H1 (cell line): ENCODE results near the gene ITGA11. TPM values are rescaled to one million over a fixed set of nuclear protein-coding genes. Genes with fewer than 3 reads are reported as not detected.

Experiments
- CTCF ChIA-PET: fragments of 300-600 bp; sonication (Branson Sonifier 250); formaldehyde crosslinking; loops from one replicate; lab custom pipeline; 2021; ENCODE audit not compliant: partially characterized antibody; lab: Charles Lee
- POLR2A ChIA-PET: fragments of 300-600 bp; sonication (Branson Sonifier 250); formaldehyde crosslinking; loops from one replicate; lab custom pipeline; 2021; ENCODE audit warnings: inconsistent platforms; ENCODE audit not compliant: partially characterized antibody; lab: Charles Lee
- DNase-seq, 2 experiments: peaks; one replicate each; pipeline versions ENCODE4 v3.0.0 to v3.0.0-alpha.2; 2010 to 2022; ENCODE audit warnings: low spot score in 2 of 2, low read depth in 1 of 2, mixed read lengths in 1 of 2
- FAIRE-seq: peaks from 2 replicates; lab custom pipeline; 2011; peaks lifted over from hg19 to GRCh38; lab: Jason Lieb, UNC
- H2AFZ ChIP-seq: 2 replicates; pipeline ENCODE4 v1.8.1; 2012; ENCODE audit warnings: low read length, inconsistent platforms
- H2AK5ac ChIP-seq: 2 replicates; pipeline ENCODE4 v1.6.1; 2013; ENCODE audit warnings: low read depth, low read length
- H2BK120ac ChIP-seq: replicated peaks from 2 replicates; pipeline ENCODE3; 2013; ENCODE audit warnings: low read depth, low read length, inconsistent platforms
- H2BK12ac ChIP-seq: 2 replicates; pipeline ENCODE4 v1.6.1; 2013; ENCODE audit warnings: low read depth, low read length
- H2BK15ac ChIP-seq: 2 replicates; pipeline ENCODE4 v1.6.1; 2013; ENCODE audit warnings: low read length
- H2BK20ac ChIP-seq: 2 replicates; pipeline ENCODE4 v1.6.1; 2013; ENCODE audit warnings: low read length
- H2BK5ac ChIP-seq: 2 replicates; pipeline ENCODE4 v1.6.1; 2013; ENCODE audit warnings: low read depth, low read length
- H3K14ac ChIP-seq: 2 replicates; pipeline ENCODE4 v1.6.1; 2013; ENCODE audit warnings: inconsistent platforms; ENCODE audit not compliant: insufficient read length
- H3K18ac ChIP-seq: 2 replicates; pipeline ENCODE4 v1.6.1; 2013; ENCODE audit warnings: low read length; ENCODE audit errors: extremely low read depth
- H3K23ac ChIP-seq: 2 replicates; pipeline ENCODE4 v1.6.1; 2013; ENCODE audit warnings: inconsistent platforms; ENCODE audit not compliant: insufficient read length
- H3K23me2 ChIP-seq: 2 replicates; pipeline ENCODE4 v1.6.1; 2013; ENCODE audit warnings: low read depth, low read length
- H3K27ac ChIP-seq: 2 replicates; pipeline ENCODE4 v1.6.1; 2011; ENCODE audit warnings: low read depth, low read length, inconsistent platforms
- H3K27me3 ChIP-seq, 4 experiments: replicated peaks in 1 of 4; 1 replicate in 1 of 4; 2 replicates in 3 of 4; pipeline versions ENCODE4 v1.6.1 to v1.8.1; 2011 to 2013; ENCODE audit warnings: low read length in 3 of 4, mild to moderate bottlenecking in 3 of 4, inconsistent platforms in 2 of 4, mixed read lengths in 2 of 4, moderate library complexity in 1 of 4; ENCODE audit not compliant: control insufficient read depth in 3 of 4, insufficient read depth in 3 of 4; ENCODE audit errors: extremely low read depth in 1 of 4
- H3K36me3 ChIP-seq, 4 experiments: 2 replicates each; pipeline versions ENCODE4 v1.6.1 to v1.8.1; 2011 to 2013; ENCODE audit warnings: mild to moderate bottlenecking in 4 of 4, low read length in 3 of 4, moderate library complexity in 2 of 4, control low read depth in 1 of 4, inconsistent platforms in 1 of 4; ENCODE audit not compliant: insufficient read depth in 4 of 4, control insufficient read depth in 2 of 4
- H3K4ac ChIP-seq: replicated peaks from 2 replicates; pipeline ENCODE3; 2013; ENCODE audit warnings: low read length, low read depth, mixed read lengths, inconsistent platforms; ENCODE audit not compliant: insufficient read length
- H3K4me1 ChIP-seq, 4 experiments: replicated peaks in 1 of 4; 1 replicate in 1 of 4; 2 replicates in 3 of 4; pipeline versions ENCODE4 v1.6.1 to v1.8.1; 2011 to 2013; ENCODE audit warnings: low read length in 3 of 4, inconsistent platforms in 2 of 4, mixed read lengths in 1 of 4; ENCODE audit not compliant: insufficient read depth in 4 of 4, control insufficient read depth in 3 of 4
- H3K4me2 ChIP-seq, 2 experiments: 2 replicates each; pipeline versions ENCODE4 v1.6.1 to v1.8.1; 2011 to 2013; ENCODE audit warnings: low read depth in 2 of 2, low read length in 2 of 2, control low read depth in 1 of 2, inconsistent platforms in 1 of 2, mild to moderate bottlenecking in 1 of 2; ENCODE audit not compliant: insufficient read depth in 1 of 2
- H3K4me3 ChIP-seq, 4 experiments: fragments of 200-600, 300-600 bp in 1 of 4; sonication (generic), shearing (Covaris generic), sonication (Bioruptor Twin) in 1 of 4; 2 replicates each; pipeline versions ENCODE4 v1.5.1 to v1.8.1; 2011 to 2016; ENCODE audit warnings: low read length in 4 of 4, low read depth in 3 of 4, control low read depth in 2 of 4, inconsistent platforms in 2 of 4, mild to moderate bottlenecking in 2 of 4, mixed read lengths in 1 of 4, moderate library complexity in 1 of 4; ENCODE audit not compliant: insufficient read depth in 2 of 4; ENCODE audit errors: extremely low read depth in 1 of 4
- H3K56ac ChIP-seq: replicated peaks from 2 replicates; pipeline ENCODE3; 2013; ENCODE audit warnings: low read depth, mild to moderate bottlenecking, mixed read lengths, low read length, inconsistent platforms; ENCODE audit not compliant: insufficient read length
- H3K79me1 ChIP-seq: 2 replicates; pipeline ENCODE4 v1.6.1; 2013; ENCODE audit warnings: low read depth, low read length, control low read depth
- H3K79me2 ChIP-seq, 2 experiments: 2 replicates each; pipeline versions ENCODE4 v1.6.1 to v1.8.1; 2012 to 2013; ENCODE audit warnings: low read length in 2 of 2, mild to moderate bottlenecking in 2 of 2, inconsistent platforms in 1 of 2; ENCODE audit not compliant: insufficient read depth in 2 of 2, control insufficient read depth in 1 of 2
- H3K9ac ChIP-seq, 4 experiments: replicated peaks in 1 of 4; 1 replicate in 1 of 4; 2 replicates in 3 of 4; pipeline versions ENCODE4 v1.6.1 to v1.8.1; 2011 to 2013; ENCODE audit warnings: low read depth in 3 of 4, low read length in 3 of 4, control low read depth in 2 of 4, mild to moderate bottlenecking in 2 of 4, moderate library complexity in 2 of 4, inconsistent platforms in 1 of 4; ENCODE audit errors: extremely low read depth in 1 of 4
- H3K9me3 ChIP-seq, 2 experiments: 2 replicates each; pipeline versions ENCODE4 v1.6.1 to v1.8.1; 2012 to 2013; ENCODE audit warnings: mild to moderate bottlenecking in 2 of 2, moderate library complexity in 2 of 2, control low read depth in 1 of 2, inconsistent platforms in 1 of 2, low read depth in 1 of 2, low read length in 1 of 2, mixed read lengths in 1 of 2; ENCODE audit not compliant: insufficient read depth in 2 of 2
- H4K20me1 ChIP-seq, 2 experiments: replicated peaks in 1 of 2; 2 replicates each; pipeline versions ENCODE3 to v1.8.1; 2011 to 2013; ENCODE audit warnings: inconsistent platforms in 2 of 2, low read length in 2 of 2, mild to moderate bottlenecking in 1 of 2; ENCODE audit not compliant: insufficient read depth in 2 of 2, control insufficient read depth in 1 of 2
- H4K5ac ChIP-seq: 2 replicates; pipeline ENCODE4 v1.6.1; 2013; ENCODE audit warnings: low read length, low read depth, mixed read lengths, inconsistent platforms; ENCODE audit not compliant: insufficient read length
- H4K8ac ChIP-seq: 2 replicates; pipeline ENCODE4 v1.8.0; 2013; ENCODE audit warnings: mild to moderate bottlenecking, moderate library complexity, low read length, inconsistent platforms; ENCODE audit not compliant: insufficient read depth; ENCODE audit errors: extremely low read depth
- H4K91ac ChIP-seq: replicated peaks from 2 replicates; pipeline ENCODE3; 2013; ENCODE audit warnings: low read length, mixed read lengths, inconsistent platforms; ENCODE audit not compliant: insufficient read length
- EZH2 ChIP-seq: fragments of 200-600 bp; sonication (generic); IDR thresholded peaks from 2 replicates; pipeline ENCODE4 v1.7.1; 2012; ENCODE audit warnings: low read depth, mild to moderate bottlenecking, moderate library complexity, low read length, inconsistent platforms; ENCODE audit not compliant: severe bottlenecking
- WGBS, 2 experiments: shearing (Covaris generic) in 1 of 2; methylation state at CpG; one replicate each; pipeline versions ENCODE4 v1.1.6 to v1.1.7; 2013 to 2015; ENCODE audit warnings: low lambda C conversion rate in 2 of 2, mixed read lengths in 2 of 2, inconsistent platforms in 1 of 2, low coverage in 1 of 2, missing lambda C conversion rate in 1 of 2; ENCODE audit not compliant: insufficient replicate concordance in 2 of 2, insufficient coverage in 1 of 2, insufficient read length in 1 of 2; ENCODE audit errors: extremely low coverage in 1 of 2, missing lambda C conversion rate in 1 of 2; 5-methylcytosine and 5-hydroxymethylcytosine counted together
- polyA plus RNA-seq, 7 experiments: library from polyadenylated mRNA; depleted of rRNA in 3 of 7; stranded (reverse) in 5 of 7; unstranded in 2 of 7; fragments of >200 nt in 5 of 7; fragments of 200-250 nt in 2 of 7; gene quantifications; 1 replicate in 5 of 7; 2 replicates in 1 of 7; 4 replicates in 1 of 7; pipeline versions ENCODE4 v1.2.1 to v1.2.3, GENCODE V29; 2011 to 2013; ENCODE audit warnings: missing spikeins in 2 of 7, mixed read lengths in 2 of 7
- total RNA-seq: library from RNA; stranded (reverse); fragmentation: NEBNext Ultra II Directional; extraction: Animal tissue kit (Norgen Biotek cat#: 25700); gene quantifications from 2 replicates; pipeline ENCODE4 v1.2.1, GENCODE V29; 2021

Gene ITGA11
- total and polyA plus RNA-seq, 2 of the 8 experiments (the other 6 are each of a cell fraction or from before 2014, with no cell fraction given): 0.05 to 0.06 TPM

GRCh38 chr15:68417897-68418296, 14.1 kb downstream of the ITGA11 start:
- Histone ChIP-seq H3K9ac (no peak overlapping the region), H3K23me2 (no peaks in the 10 kb centered on the region; the same call in 1 of the 2 replicates), H3K27ac (no peak overlapping the region), H3K79me2 (no peaks in the 10 kb centered on the region), H3K14ac (no peak overlapping the region), H4K91ac (no peak overlapping the region), H3K79me1 (no peaks in the 10 kb centered on the region), H3K4me1 (peaks cover 0 to 4% (median 3%) of the 10 kb centered on the region in 4 experiments; a peak in 4 of 7 replicates), H2BK12ac (no peak overlapping the region), H3K18ac (no peak overlapping the region), H3K4ac (no peak overlapping the region), H4K20me1 (no peaks in the 10 kb centered on the region), H3K4me2 (no peak overlapping the region), H3K56ac (no peak overlapping the region), H4K8ac (no peak overlapping the region), H4K5ac (no peak overlapping the region), H3K27me3 (0 out of 7 replicates have a peak, but pooled peaks cover 0 to 3% (median 0%) of the 10 kb centered on the region in 4 experiments), H2AFZ (no peak overlapping the region), H3K4me3 (no peak overlapping the region), H2BK120ac (no peak overlapping the region), H2BK15ac (no peak overlapping the region), H3K9me3 (no peaks in the 10 kb centered on the region), H2BK20ac (no peak overlapping the region), H2BK5ac (no peak overlapping the region), H3K36me3 (no peaks in the 10 kb centered on the region), H3K23ac (no peak overlapping the region), H2AK5ac (no peak overlapping the region)
- FAIRE-seq (no peak), DNase-seq (peak in 1 of 2 experiments; percentile 2)
- POLR2A ChIA-PET: interaction anchor here (0.9 kb wide), 1 partner anchor 165 kb away, joined by 3 read pairs; no protein-coding TSS in a partner anchor
- CTCF ChIA-PET: interaction anchor here (0.7 to 1.0 kb wide), 5 partner anchors 43 to 258 kb away, joined by 3 read pairs; no protein-coding TSS in a partner anchor
- WGBS, 2 experiments: 84% methylated on average over 2 of the region's 2 CpGs; no CpG with 5 or more reads in 1 of the 2 experiments
- no peak for TF ChIP-seq EZH2
